Measurements from ENCODE around the gene FADS3. TPM values are rescaled to one million over a fixed set of nuclear protein-coding genes. Genes with fewer than 3 reads are reported as not detected.

The FADS3 gene
- total and polyA plus RNA-seq, 2 of the 13 experiments (the other 11 are each of a cell fraction or from before 2014, with no cell fraction given) = 13.4 to 23.2 TPM

DNA sequence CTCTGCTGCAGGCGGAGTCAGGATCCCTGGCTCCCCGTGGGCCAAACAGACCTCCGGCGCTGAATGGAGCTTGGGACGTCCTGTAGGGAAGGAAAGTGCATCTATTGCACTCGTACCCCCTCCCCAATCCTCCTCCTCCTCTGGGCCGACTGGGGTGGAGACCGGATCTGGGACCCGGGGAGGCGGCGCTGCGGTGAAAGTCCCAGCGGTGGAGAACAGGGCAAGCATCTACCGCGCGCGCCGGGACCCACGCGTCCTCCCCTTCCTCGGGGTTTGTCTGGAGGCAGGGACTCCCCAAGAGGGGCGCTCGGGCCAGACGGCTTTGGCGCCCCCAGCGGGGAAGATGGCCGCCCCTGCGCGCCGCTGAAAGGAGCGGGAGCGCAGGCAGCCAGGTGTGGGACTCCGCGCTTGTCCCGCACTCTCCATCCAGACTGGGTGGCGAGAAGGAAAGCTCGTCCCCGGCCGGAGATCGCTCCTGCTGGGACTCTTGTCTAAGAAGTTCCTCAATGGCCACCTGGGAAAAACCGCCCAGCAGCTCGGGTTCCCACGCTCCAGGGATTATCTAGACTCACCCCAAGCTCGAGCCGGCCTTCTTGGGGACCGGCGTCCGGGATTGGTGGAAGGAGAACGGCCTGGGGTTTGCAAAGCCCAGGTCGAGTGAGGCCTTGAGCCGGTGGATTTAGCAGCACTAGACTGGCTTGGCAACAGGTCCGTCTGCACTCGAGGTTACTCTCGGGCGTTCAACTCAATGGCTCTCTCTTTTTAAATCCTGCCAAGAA, 62.5 kb downstream of the FADS3 start (continued):
- TF ChIP-seq, protein P1, sequence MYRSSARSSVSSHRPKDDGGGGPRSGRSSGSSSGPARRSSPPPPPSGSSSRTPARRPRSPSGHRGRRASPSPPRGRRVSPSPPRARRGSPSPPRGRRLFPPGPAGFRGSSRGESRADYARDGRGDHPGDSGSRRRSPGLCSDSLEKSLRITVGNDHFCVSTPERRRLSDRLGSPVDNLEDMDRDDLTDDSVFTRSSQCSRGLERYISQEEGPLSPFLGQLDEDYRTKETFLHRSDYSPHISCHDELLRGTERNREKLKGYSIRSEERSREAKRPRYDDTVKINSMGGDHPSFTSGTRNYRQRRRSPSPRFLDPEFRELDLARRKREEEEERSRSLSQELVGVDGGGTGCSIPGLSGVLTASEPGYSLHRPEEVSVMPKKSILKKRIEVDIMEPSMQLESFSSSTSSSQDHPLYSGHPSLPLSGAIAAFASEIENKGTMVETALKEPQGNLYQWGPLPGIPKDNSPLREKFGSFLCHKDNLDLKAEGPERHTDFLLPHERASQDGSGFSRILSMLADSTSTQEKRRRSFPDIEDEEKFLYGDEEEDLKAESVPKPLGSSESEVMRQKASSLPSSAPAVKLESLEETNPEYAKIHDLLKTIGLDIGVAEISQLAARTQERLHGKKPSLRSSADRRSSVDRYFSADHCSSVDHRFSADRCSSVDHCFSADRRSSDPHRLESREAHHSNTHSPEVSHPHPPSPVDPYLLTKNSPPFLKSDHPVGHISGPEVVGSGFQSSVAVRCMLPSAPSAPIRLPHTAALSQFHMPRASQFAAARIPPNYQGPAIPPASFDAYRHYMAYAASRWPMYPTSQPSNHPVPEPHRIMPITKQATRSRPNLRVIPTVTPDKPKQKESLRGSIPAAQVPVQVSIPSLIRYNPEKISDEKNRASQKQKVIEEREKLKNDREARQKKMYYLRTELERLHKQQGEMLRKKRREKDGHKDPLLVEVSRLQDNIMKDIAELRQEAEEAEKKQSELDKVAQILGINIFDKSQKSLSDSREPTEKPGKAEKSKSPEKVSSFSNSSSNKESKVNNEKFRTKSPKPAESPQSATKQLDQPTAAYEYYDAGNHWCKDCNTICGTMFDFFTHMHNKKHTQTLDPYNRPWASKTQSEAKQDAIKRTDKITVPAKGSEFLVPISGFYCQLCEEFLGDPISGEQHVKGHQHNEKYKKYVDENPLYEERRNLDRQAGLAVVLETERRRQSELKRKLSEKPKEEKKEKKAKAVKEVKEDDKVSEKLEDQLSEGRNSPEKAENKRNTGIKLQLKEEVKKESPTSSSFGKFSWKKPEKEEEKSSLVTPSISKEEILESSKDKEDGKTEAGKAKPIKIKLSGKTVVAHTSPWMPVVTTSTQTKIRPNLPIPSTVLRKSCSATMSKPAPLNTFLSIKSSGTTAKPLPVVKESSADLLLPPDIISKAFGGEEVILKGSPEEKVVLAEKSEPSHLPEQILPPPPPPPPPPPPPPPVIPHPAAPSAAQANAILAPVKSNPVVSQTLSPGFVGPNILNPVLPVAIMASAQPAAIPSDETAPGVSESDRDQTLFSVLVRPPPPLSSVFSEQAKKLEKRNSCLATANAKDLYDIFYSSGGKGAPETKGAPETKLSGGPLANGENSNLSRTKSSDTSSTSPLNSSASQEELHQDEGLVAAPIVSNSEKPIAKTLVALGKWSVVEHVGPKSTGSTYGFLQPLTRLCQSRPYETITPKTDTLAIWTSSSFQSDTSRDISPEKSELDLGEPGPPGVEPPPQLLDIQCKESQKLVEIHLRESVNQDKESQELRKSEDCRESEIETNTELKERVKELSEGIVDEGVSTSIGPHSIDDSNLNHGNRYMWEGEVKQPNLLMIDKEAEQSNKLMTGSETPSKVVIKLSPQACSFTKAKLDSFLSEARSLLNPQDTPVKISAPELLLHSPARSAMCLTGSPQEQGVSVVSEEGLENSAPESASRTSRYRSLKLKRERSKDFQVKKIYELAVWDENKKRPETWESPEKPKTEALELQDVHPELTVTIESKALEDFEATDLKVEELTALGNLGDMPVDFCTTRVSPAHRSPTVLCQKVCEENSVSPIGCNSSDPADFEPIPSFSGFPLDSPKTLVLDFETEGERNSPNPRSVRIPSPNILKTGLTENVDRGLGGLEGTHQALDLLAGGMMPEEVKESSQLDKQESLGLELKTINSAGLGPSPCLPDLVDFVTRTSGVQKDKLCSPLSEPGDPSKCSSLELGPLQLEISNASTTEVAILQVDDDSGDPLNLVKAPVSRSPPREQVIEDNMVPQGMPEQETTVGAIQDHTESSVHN (CRISPR knock-in tag; IDR thresholded peaks at IDR 0.05) = no peak
- TF ChIP-seq ZFP36L1 (CRISPR knock-in tag; IDR thresholded peaks at IDR 0.05) = no peak
- no peak for TF ChIP-seq SOX5 (CRISPR knock-in tag; IDR thresholded peaks at IDR 0.05; ENCODE audit: borderline replicate concordance)
- no peak for TF ChIP-seq TBL1XR1 (IDR thresholded peaks at IDR 0.05; ENCODE audit: borderline replicate concordance, low read length, partially characterized antibody)
- no peak for TF ChIP-seq TEAD2 (CRISPR knock-in tag; IDR thresholded peaks at IDR 0.05)
- TF ChIP-seq KDM5A (IDR thresholded peaks at IDR 0.05; ENCODE audit: borderline replicate concordance, low read length) = no peak
- no peak for TF ChIP-seq ZNF253 (CRISPR knock-in tag; IDR thresholded peaks at IDR 0.05; ENCODE audit: borderline replicate concordance)
- TF ChIP-seq KDM2A (CRISPR knock-in tag; IDR thresholded peaks at IDR 0.05; ENCODE audit: borderline replicate concordance, low read depth) = peak; percentile 74; the same call in 1 of the 2 replicates
- TF ChIP-seq, protein P2, sequence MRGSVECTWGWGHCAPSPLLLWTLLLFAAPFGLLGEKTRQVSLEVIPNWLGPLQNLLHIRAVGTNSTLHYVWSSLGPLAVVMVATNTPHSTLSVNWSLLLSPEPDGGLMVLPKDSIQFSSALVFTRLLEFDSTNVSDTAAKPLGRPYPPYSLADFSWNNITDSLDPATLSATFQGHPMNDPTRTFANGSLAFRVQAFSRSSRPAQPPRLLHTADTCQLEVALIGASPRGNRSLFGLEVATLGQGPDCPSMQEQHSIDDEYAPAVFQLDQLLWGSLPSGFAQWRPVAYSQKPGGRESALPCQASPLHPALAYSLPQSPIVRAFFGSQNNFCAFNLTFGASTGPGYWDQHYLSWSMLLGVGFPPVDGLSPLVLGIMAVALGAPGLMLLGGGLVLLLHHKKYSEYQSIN (CRISPR knock-in tag; IDR thresholded peaks at IDR 0.05; ENCODE audit: borderline replicate concordance) = no peak
- TF ChIP-seq, protein P3, sequence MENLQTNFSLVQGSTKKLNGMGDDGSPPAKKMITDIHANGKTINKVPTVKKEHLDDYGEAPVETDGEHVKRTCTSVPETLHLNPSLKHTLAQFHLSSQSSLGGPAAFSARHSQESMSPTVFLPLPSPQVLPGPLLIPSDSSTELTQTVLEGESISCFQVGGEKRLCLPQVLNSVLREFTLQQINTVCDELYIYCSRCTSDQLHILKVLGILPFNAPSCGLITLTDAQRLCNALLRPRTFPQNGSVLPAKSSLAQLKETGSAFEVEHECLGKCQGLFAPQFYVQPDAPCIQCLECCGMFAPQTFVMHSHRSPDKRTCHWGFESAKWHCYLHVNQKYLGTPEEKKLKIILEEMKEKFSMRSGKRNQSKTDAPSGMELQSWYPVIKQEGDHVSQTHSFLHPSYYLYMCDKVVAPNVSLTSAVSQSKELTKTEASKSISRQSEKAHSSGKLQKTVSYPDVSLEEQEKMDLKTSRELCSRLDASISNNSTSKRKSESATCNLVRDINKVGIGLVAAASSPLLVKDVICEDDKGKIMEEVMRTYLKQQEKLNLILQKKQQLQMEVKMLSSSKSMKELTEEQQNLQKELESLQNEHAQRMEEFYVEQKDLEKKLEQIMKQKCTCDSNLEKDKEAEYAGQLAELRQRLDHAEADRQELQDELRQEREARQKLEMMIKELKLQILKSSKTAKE (CRISPR knock-in tag; IDR thresholded peaks at IDR 0.05; ENCODE audit: borderline replicate concordance) = no peak
- no peak for TF ChIP-seq ZNF543 (CRISPR knock-in tag; IDR thresholded peaks at IDR 0.05)
- TF ChIP-seq MTF1 (CRISPR knock-in tag; IDR thresholded peaks at IDR 0.05) = no peak
- peak; percentile 55; the same call in 1 of the 2 replicates for TF ChIP-seq HOXA5 (CRISPR knock-in tag; IDR thresholded peaks at IDR 0.05)
- TF ChIP-seq IRX3 (CRISPR knock-in tag; IDR thresholded peaks at IDR 0.05; ENCODE audit: borderline replicate concordance, low read depth) = 0 out of 2 replicates have a peak, but pooled peaks have one; percentile 42
- no peak for TF ChIP-seq ARID2 (CRISPR knock-in tag; IDR thresholded peaks at IDR 0.05; ENCODE audit: borderline replicate concordance)
- TF ChIP-seq ETV6 (CRISPR knock-in tag; conservative IDR thresholded peaks at IDR 0.05) = no peak
- no peak for TF ChIP-seq ZNF792 (CRISPR knock-in tag; IDR thresholded peaks at IDR 0.05)
